WTC11 (cell line): ENCODE measurements around the gene RPUSD3. TPM values are rescaled to one million over a fixed set of nuclear protein-coding genes. Genes with fewer than 3 reads are reported as not detected.
"Not testable (repeated sequence)": the region's sequence is repeated elsewhere in the genome, so short reads cannot be mapped to it uniquely, and the experiment has no call there.

Experiments
- ATAC-seq: fragments of 200-7000 bp; cut with Tn5 transposase; 2 replicates; pipeline ENCODE4 v1.10.0; 2021; ENCODE audit warnings: mild to moderate bottlenecking, moderate library complexity
- CTCF ChIA-PET: fragments of 300-600 bp; sonication (Branson Sonifier 250); formaldehyde crosslinking; loops from one replicate; lab custom pipeline; 2021; ENCODE audit warnings: antibody characterized with exemption; lab: Charles Lee
- POLR2A ChIA-PET: fragments of 350-600 bp; sonication (Branson Sonifier 250); formaldehyde crosslinking; loops from one replicate; lab custom pipeline; 2021; ENCODE audit warnings: antibody characterized with exemption; lab: Charles Lee
- DNase-seq: peaks from one replicate; pipeline ENCODE4 v3.0.0; 2021; ENCODE audit warnings: low spot score
- H3K27ac Mint-ChIP-seq: 2 replicates; pipeline ENCODE4 v1.8.0; 2021; ENCODE audit warnings: mixed read lengths
- H3K27me3 Mint-ChIP-seq: 2 replicates; pipeline ENCODE4 v1.8.0; 2021; ENCODE audit warnings: low read depth, mild to moderate bottlenecking, moderate library complexity, mixed read lengths
- H3K36me3 Mint-ChIP-seq: 2 replicates; pipeline ENCODE4 v1.8.0; 2021; ENCODE audit warnings: mixed read lengths
- H3K4me1 Mint-ChIP-seq: 2 replicates; pipeline ENCODE4 v1.8.0; 2022; ENCODE audit warnings: mixed read lengths
- H3K4me3 Mint-ChIP-seq: 2 replicates; pipeline ENCODE4 v1.8.0; 2021; ENCODE audit warnings: mild to moderate bottlenecking, moderate library complexity, mixed read lengths
- H3K9me3 Mint-ChIP-seq: 2 replicates; pipeline ENCODE4 v1.8.0; 2021; ENCODE audit warnings: mixed read lengths
- MXD4 ChIP-seq: fragments of 250-450 bp; sonication (Bioruptor Pico); IDR thresholded peaks from 2 replicates; pipeline ENCODE4 v1.8.0; 2021; ENCODE audit warnings: mild to moderate bottlenecking, moderate library complexity, borderline replicate concordance
- MYBL2 ChIP-seq: sonication (generic); formaldehyde crosslinking; IDR thresholded peaks from 2 replicates; pipeline ENCODE4 v1.8.1; 2023; ENCODE audit warnings: mild to moderate bottlenecking, moderate library complexity, missing genetic modification reagents
- NFE2L1 ChIP-seq: sonication (generic); formaldehyde crosslinking; IDR thresholded peaks from 2 replicates; pipeline ENCODE4 v1.8.1; 2023; ENCODE audit warnings: missing genetic modification reagents
- NR2C2 ChIP-seq: sonication (generic); formaldehyde crosslinking; IDR thresholded peaks from 2 replicates; pipeline ENCODE4 v1.8.0; 2022; ENCODE audit warnings: mild to moderate bottlenecking, missing genetic modification reagents
- PREB ChIP-seq: sonication (generic); formaldehyde crosslinking; IDR thresholded peaks from 2 replicates; pipeline ENCODE4 v1.8.1; 2022; ENCODE audit warnings: mild to moderate bottlenecking, missing genetic modification reagents, moderate library complexity, borderline replicate concordance
- SMAD3 ChIP-seq: sonication (generic); formaldehyde crosslinking; IDR thresholded peaks from 2 replicates; pipeline ENCODE4 v1.8.0; 2022; ENCODE audit warnings: missing genetic modification reagents, mild to moderate bottlenecking, borderline replicate concordance
- SMAD4 ChIP-seq: sonication (generic); formaldehyde crosslinking; IDR thresholded peaks from 2 replicates; pipeline ENCODE4 v1.8.0; 2022; ENCODE audit warnings: mild to moderate bottlenecking, missing genetic modification reagents
- TCF7 ChIP-seq: sonication (generic); formaldehyde crosslinking; IDR thresholded peaks from 2 replicates; pipeline ENCODE4 v1.8.0; 2022; ENCODE audit warnings: mild to moderate bottlenecking, low read depth, missing genetic modification reagents, moderate library complexity
- TEAD4 ChIP-seq: sonication (generic); formaldehyde crosslinking; IDR thresholded peaks from 2 replicates; pipeline ENCODE4 v1.8.0; 2022; ENCODE audit warnings: mild to moderate bottlenecking, missing genetic modification reagents
- TP53 ChIP-seq: sonication (generic); formaldehyde crosslinking; IDR thresholded peaks from 2 replicates; pipeline ENCODE4 v1.8.1; 2023; ENCODE audit warnings: mild to moderate bottlenecking, missing genetic modification reagents
- USF2 ChIP-seq: sonication (generic); formaldehyde crosslinking; IDR thresholded peaks from 2 replicates; pipeline ENCODE4 v1.8.1; 2023; ENCODE audit warnings: mild to moderate bottlenecking, missing genetic modification reagents, moderate library complexity
- ZBTB43 ChIP-seq: sonication (generic); formaldehyde crosslinking; IDR thresholded peaks from 2 replicates; pipeline ENCODE4 v1.8.1; 2023; ENCODE audit warnings: mild to moderate bottlenecking, missing genetic modification reagents
- ZNF263 ChIP-seq: sonication (generic); formaldehyde crosslinking; IDR thresholded peaks from 2 replicates; pipeline ENCODE4 v1.8.1; 2022; ENCODE audit warnings: low read depth, mild to moderate bottlenecking, moderate library complexity, missing genetic modification reagents
- ZNF281 ChIP-seq: sonication (generic); formaldehyde crosslinking; IDR thresholded peaks from 2 replicates; pipeline ENCODE4 v1.8.0; 2023; ENCODE audit warnings: mild to moderate bottlenecking, missing genetic modification reagents
- ZNF396 ChIP-seq: fragments of 250-450 bp; sonication (Bioruptor Pico); IDR thresholded peaks from 2 replicates; pipeline ENCODE4 v1.8.0; 2021; ENCODE audit warnings: mild to moderate bottlenecking, moderate library complexity, borderline replicate concordance
- ZNF416 ChIP-seq: fragments of 250-450 bp; sonication (Bioruptor Pico); IDR thresholded peaks from 2 replicates; pipeline ENCODE4 v1.9.0; 2021; ENCODE audit warnings: mild to moderate bottlenecking, inconsistent platforms
- ZNF423 ChIP-seq: fragments of 250-450 bp; sonication (Bioruptor Pico); IDR thresholded peaks from 2 replicates; pipeline ENCODE4 v2.1.2; 2022; ENCODE audit warnings: mild to moderate bottlenecking, moderate library complexity
- ZNF425 ChIP-seq: fragments of 250-450 bp; sonication (Bioruptor Pico); conservative IDR thresholded peaks from 2 replicates; pipeline ENCODE4 v1.9.0; 2021; ENCODE audit warnings: mild to moderate bottlenecking
- total RNA-seq: library from RNA; stranded (reverse); gene quantifications from 3 replicates; pipeline ENCODE4 v1.2.3, GENCODE V29; 2021

Gene RPUSD3
- total RNA-seq, 1 experiment from 2014 or later = 95.5 TPM

GRCh38 chr3:9852528-9852927 lies 8.7 kb upstream of the RPUSD3 start:
- H3K27ac Mint-ChIP-seq = no peak overlapping the region
- no peak overlapping the region for H3K4me3 Mint-ChIP-seq
- H3K27me3 Mint-ChIP-seq = no peaks in the 10 kb centered on the region; the same call in 1 of the 2 replicates
- TF ChIP-seq MXD4 (CRISPR knock-in tag) (no peak), NR2C2 (CRISPR knock-in tag) (no peak), PREB (no peak), ZNF263 (no peak), ZNF425 (no peak), ZNF281 (CRISPR knock-in tag) (no peak), ZBTB43 (CRISPR knock-in tag) (no peak), ZNF423 (no peak), USF2 (no peak), TEAD4 (CRISPR knock-in tag) (no peak), NFE2L1 (no peak), MYBL2 (CRISPR knock-in tag) (no peak), TCF7 (CRISPR knock-in tag) (no peak), ZNF416 (CRISPR knock-in tag) (no peak), SMAD3 (no peak), TP53 (CRISPR knock-in tag) (no peak), SMAD4 (CRISPR knock-in tag) (no peak), ZNF396 (CRISPR knock-in tag) (no peak)
- H3K9me3 Mint-ChIP-seq = no peaks in the 10 kb centered on the region
- no peak for ATAC-seq
- no peak for DNase-seq
- H3K36me3 Mint-ChIP-seq = no peaks in the 10 kb centered on the region
- peaks cover 7% of the 10 kb centered on the region for H3K4me1 Mint-ChIP-seq
- ChIA-PET POLR2A (no interaction called here), CTCF (interaction anchor here (0.8 kb wide), 1 partner anchor 26 kb away, joined by 3 read pairs; no protein-coding TSS in a partner anchor)

GRCh38 chr3:9851926-9852325 lies 8.1 kb upstream of the RPUSD3 start:
- H3K9me3 Mint-ChIP-seq, ATAC-seq, DNase-seq, H3K4me3 Mint-ChIP-seq, H3K4me1 Mint-ChIP-seq, H3K27me3 Mint-ChIP-seq, H3K27ac Mint-ChIP-seq, POLR2A ChIA-PET, CTCF ChIA-PET, H3K36me3 Mint-ChIP-seq: not testable (repeated sequence)

GRCh38 chr3:9851383-9851782 lies 7.6 kb upstream of the RPUSD3 start:
- H3K36me3 Mint-ChIP-seq, H3K4me1 Mint-ChIP-seq, ATAC-seq, DNase-seq, H3K9me3 Mint-ChIP-seq, H3K27ac Mint-ChIP-seq, POLR2A ChIA-PET, CTCF ChIA-PET, H3K27me3 Mint-ChIP-seq, H3K4me3 Mint-ChIP-seq: not testable (repeated sequence)

GRCh38 chr3:9848860-9849259 lies 5.1 kb upstream of the RPUSD3 start:
- H3K4me3 Mint-ChIP-seq = not testable (repeated sequence)

GRCh38 chr3:9847870-9848269 lies 4.1 kb upstream of the RPUSD3 start:
- H3K4me1 Mint-ChIP-seq, ATAC-seq, POLR2A ChIA-PET, DNase-seq, H3K36me3 Mint-ChIP-seq, H3K27me3 Mint-ChIP-seq, H3K9me3 Mint-ChIP-seq, H3K27ac Mint-ChIP-seq, H3K4me3 Mint-ChIP-seq: not testable (repeated sequence)
- CTCF ChIA-PET = interaction anchor here (0.6 kb wide), 2 partner anchors 32 to 47 kb away, joined by 3 to 4 read pairs; partner anchors contain the start of gene CIDEC

More at GRCh38 chr3:9848860-9849259, 5.1 kb upstream of the RPUSD3 start:
- H3K9me3 Mint-ChIP-seq, H3K27ac Mint-ChIP-seq, POLR2A ChIA-PET, H3K36me3 Mint-ChIP-seq, DNase-seq, H3K27me3 Mint-ChIP-seq, H3K4me1 Mint-ChIP-seq, ATAC-seq: not testable (repeated sequence)
- CTCF ChIA-PET = interaction anchor here (0.6 kb wide), 1 partner anchor 31 kb away, joined by 3 read pairs; the partner anchor contains the start of gene CIDEC
